GM21619 (cell line): Measurements from ENCODE around the gene KCNK7.

ENCODE experiments used
- ATAC-seq: cut with Tn5 transposase; IDR thresholded peaks from one replicate; pipeline ENCODE4 v1.9.1; 2021; ENCODE audit not compliant: unreplicated experiment

Gene KCNK7

DNA sequence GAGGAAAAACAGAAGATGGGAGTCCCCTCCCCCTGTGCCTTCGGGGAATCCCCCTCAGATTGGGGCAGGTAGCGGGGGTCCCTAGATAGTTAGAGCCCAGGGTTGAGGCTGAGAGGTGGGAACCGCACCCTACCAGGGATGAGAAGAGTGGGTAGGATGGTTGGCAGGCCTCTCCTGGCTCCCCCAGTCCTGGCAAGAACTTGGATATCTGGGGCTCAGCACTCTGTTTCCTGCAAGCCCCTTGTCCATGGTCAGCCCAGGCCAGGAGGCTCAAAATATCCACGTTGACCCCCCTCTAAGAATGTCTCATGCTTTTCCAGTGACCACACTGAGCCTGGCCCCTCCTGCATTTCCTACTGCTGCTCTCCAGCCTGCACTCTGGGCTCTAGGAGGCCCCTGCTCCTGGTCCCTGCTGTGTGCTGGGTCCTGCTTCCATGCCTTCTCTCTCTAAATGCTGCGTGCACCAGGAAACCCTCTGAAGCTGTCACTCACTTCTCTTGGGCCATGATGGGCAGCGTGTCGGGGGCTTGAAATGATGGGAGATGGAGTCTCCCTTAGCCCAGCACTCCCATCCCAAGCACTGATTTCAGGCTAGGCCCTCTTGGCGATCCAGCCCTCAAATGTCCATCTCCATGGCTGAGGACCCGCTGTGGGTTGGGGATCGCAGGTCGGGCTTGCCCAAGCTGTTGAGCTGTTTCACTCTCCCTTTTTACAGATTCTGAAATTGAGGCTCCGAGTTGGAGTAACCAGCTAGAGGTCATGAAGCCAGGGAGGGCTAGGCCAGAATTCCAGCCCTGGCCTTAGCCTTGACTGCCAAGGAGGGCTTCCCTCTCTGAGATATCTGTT lies 16.4 kb upstream of the KCNK7 start:
- no peak for ATAC-seq

DNA sequence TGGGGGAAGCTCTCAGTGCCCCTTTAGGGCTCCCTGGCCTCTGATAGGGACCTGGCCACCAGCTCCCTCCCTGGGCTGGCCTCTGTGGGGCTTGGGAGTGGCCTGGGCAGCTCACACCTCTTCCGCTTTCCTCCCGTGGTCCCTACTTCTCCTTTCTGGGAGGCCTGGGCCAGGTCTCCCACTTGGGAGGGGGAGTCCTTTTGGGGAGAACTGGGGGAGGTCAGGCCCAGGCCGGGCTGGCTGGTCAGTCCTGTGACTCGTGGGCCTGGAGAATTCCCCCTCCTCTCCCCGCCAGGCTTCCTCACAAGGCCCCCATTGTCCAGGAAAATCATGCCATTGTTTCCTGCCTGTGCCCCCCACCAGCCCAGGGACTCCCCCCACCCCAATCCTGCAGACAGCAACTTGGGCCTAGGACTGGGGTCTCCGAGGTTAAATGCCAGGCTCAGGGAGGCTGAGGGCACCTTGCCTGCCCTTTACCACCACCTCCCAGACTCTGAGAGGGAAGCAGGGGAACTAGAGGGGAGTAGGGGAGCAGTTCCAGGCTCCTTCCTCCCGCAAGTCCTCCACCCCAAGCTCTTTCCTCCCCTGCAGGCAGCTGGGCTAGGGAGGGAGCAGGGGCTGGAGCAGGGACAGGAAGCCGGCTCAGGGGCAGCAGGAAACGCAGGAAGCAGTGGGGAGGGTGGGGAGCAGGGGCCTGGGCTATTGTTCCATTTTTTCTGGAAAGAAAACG lies 15.6 kb upstream of the KCNK7 start:
- no peak for ATAC-seq

DNA sequence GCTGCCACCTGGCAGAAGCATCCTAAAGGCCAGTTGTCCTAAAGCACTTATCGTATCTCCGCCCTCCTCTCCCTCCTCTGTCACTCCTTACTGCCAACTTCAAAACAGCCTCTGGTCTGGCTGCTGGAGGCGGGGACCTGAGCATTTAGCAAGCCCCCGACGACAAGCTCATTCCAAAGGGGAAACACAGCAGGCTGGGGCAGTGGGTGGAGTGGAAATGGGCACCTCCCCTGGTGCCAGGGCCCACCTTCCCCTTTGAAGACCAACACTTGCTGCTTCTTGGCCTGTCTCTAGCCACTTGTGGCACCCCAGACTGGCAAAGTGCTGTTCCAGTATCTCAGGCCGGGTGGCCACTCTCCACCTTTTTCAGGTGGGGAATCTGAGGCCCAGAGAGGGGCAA lies 14.8 kb upstream of the KCNK7 start:
- no peak for ATAC-seq

DNA sequence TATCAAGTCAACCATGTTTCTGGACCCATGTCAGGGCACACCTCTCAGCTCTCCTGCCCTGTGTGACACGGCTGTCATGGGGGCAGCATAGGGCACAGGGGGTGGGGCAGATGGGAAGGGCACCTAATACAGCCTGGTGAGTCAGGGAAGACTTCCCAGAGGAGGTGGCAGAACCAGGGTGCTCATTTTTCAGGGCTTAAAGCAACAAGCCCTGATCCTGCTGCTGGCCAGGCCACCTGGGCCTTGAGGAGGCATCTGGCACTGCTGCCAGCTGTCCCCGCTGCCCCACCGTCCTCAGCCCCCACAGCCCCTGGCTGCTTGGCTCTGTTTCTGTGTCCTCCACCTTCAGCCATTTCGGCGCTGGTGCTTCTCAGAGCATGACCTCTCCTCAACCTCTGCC lies 14.1 kb upstream of the KCNK7 start:
- ATAC-seq: no peak

DNA sequence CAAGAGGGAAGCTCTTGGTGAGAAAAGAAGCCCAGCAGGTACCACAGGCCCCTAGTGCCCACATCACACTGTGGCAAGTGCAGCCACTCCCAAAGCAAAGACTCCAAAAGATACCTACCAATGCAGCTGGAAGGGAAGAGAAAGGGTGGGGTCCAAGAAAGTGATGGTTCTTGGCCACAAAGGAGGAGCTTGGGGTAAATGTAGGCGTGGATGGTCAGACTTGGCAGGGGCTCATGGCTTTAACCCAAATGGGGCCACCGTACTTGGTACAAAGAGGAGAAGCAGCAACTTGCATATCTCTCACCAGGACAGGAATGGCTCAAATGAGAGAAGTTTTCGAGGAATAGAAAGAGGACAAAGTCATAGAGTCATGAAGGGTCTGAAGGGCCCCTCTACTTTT lies 13.6 kb upstream of the KCNK7 start:
- ATAC-seq: no peak

DNA sequence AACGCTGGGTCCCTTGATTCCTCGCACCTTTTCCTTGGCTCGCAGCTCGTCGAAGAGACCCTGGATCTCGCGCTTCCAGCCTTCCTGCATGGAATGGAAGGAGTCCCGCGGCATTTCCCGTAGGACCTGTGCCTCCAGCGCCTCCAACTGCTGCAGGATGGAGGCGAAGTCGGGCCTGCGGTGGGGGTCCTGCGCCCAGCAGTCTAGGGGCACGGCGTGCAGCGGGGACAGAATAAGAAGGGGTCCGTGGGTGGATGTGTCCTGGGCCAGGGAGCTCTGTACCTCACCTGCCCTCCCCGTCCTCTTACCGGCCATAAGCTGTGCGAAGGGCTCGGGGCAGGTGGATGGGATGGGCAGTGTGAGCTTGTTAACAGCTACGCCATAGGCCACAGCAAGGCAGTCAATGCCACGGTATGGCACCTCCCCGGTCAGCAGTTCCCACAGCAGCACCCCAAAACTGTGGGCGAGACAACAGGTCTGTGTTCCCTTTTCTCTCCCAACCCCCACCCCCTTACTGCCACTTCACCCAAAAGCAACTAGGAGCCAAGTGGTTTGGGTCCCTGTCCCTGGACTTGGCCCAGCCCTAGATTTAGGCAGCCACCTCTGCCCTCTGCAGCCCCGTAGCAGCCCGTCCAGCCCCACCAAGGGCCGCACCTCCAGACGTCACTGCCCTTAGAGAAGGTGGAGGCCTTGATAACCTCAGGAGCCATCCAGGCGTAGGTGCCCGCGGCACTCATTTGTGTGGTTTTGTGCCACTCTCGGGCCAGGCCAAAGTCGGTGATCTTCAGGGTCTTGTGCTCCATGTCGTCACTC lies 12.2 kb upstream of the KCNK7 start:
- ATAC-seq: no peak

DNA sequence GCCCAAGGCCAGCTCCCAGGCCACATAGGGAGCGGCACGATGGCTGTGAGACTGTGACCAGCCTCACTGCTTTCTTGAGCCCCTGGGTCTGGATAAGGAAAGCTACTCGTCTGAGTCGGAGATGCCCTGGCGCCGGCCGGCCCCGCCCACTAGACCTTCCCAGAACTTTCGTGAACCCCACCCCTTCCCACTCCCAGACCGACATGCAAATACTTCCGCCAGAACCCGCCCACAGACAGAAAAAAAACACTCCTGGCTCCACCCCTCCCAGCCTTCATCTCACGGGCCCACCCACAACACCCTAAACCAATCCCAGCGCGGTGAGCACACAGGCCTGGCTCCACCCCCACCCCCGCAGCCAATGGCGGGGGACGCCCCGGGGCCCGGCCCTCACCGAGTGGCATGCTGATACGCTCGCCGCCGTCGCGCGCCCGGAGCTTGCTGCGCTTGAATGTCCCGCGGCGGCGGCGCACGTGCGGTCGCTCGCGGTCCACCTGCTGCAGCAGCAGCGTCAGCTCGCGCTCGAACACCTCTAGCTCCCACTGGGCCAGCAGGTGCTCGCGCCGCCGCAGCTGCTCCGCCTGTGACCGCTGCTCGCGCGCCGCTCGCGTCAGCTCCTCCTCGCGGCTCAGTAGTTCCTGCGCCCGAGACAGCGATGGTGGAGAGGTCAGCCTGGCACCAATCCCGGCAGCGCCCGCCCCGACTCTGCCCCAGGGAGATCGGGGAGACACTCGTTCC lies 11.4 kb upstream of the KCNK7 start:
- ATAC-seq: no peak

DNA sequence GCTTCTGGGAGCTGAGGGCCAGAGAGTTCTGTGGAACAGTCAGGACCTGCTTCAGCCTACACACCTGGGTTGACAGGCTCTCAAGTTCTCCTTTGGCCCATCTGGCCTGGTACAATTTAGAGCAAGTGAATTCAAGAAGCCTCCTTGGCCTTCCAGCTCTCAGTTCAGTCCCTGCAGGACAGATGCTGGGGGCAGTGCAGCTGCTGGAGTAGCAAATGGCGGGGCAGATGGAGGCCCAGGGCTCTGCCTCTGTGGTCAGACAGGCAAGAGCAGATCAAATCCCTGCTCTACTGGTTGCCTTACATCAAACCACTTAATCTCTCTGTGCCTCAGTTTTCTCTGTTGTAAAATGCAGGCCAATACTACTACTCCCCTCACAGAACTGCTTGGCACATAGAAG lies 8.7 kb upstream of the KCNK7 start:
- no peak for ATAC-seq

DNA sequence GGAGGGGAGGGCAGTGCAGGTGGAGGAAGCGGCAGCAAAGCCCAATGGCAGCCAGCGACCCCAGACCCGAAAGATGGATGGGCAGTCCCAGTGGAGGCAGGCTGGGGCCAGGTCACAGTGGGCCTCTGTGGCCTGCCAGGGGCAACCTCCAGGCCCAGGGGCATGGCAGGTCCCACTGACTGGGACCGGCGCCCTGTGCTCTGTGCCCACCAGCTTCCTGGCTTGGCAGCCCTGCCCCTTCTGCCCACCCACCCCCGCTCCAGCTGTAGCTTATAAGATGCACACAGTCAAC lies 4.3 kb upstream of the KCNK7 start:
- ATAC-seq: no peak

DNA sequence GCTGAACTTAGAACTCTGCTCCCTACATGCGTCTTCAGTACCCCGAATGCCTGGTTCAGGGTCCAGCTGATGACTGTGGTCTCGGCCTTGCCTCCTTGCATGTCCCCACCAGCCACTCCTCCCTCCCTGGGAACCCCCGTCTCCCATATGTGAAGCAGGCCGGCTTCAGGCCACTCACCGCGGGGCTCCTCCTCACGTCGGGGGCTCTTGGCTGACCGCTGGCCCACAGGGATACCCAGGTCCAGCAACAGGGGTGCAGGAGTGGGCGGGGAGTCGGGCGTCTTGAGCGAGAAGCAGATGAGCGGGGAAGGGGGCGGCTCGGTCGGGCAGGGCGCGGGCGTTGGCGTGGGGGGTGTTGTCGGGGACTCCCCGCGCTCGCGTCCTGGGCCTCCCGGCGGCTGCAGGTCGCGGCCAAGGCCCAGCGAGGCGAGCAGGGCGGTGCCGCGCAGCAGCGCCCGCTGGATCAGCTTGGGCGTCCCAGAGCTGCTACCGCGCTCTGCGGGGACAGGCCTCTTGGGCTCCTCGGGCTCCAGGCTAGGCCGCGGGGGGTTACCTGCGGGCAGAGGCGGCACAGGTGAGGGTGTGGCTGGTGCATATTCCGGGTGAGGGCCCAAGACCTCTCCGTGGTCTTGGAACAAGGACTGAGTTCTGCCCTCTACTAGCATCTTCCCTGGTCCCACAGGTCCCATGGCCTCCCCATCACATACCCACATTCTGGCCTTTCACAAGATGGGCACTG lies 3.8 kb upstream of the KCNK7 start:
- no peak for ATAC-seq

DNA sequence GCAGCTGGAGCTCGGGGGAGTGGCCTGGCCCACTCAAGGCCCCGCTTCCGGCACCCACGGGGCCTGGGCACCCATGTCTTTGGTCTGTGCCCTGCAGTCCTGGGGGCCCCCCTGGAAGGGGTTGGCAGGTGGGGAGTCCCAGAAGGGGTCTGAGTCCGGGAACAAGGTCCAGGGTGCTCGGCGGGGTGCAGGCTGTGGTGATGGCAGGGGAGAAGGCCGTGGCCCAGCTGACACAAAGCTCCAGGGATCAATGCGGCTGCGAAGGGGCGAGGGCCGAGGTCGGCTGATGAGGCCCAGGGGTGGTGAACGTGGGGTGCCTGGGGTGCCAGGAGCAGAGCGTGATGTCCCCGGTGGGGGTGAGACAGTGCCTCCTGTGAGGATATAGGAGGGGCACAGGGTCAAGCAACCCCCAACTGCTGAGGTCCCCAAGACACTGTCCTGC lies 2.7 kb upstream of the KCNK7 start:
- no peak for ATAC-seq

DNA sequence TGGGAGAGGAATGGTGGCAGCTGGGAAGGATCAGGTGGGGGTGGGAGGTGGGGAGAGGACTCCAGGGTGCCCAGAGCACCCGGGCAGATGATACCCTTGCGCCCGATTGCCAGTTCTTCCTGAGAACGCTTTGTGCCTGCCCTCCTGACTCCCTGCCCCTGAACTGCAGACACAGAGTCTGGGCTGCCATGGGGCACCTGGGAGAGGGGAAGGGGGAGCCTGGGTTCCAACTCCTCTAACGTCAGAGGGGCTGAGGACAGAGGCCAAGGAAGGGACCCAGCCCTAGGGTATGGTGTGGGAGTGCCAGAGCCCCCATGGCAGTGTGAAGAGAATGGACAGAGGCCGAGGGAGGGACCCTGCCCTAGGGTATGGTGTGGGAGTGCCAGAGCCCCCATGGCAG lies 920 bp upstream of the KCNK7 start:
- no peak for ATAC-seq

DNA sequence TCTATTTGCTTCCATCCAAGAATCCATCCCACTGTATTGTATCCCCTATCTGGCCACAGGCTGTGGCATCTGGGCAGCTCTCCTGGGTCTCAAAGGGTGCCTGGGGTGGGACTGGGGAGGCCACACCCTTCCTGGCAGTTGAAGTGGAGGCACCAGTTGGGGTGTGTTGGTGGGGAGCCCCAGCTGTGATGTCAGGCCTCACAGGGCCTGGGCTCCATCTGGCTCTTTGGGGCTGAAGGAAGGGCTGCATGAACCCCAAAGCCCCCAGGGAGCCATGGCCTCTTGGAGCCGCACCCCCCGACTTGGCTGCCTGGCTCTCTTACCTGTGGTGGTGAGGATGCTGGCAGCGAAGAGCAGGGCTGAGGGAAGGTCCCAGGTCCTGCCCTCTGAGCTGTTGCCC lies 469 bp downstream of the KCNK7 start:
- ATAC-seq: no peak

DNA sequence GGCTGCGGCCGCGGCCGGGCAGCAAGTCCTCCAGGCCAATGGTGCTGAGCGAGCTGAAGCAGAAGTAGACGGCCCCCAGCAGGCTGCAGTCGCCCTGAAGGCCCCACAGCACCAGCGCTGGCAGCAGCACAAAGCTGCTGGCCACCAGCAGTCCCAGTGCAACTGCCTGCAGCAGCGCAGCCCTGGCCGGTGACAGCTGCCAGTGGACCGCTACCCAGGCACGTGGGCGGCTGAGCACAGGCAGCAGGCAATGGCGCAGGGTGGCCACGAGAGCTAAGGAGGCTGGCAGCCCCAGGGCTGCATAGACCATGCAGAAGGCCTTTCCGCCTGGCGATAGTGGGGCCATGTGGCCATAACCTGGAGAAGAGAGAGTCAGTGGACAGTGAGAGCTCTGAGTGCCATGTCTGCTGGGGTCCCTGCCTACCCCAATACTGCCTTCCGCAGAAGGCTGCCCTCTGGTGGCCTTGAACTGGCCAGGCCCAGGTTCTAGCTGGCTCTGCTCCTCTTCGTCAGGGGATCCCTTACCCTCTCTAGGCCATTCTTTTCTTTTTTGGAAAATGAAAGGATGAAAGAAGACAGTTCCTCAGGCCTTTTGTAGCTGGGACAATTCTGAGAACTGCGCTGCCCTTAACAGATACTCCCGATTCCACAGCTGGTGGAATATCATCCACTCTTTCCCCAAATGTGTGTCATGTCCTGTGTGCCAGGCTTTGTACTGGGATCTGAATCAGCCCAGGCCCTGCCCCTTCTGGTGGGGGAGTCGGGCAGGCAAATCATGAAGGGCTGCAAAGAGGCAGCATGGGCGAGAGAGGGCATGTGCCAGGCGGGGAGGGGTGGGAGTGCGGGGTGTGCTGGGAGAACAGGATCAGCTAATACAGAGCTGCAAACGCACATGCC lies 1.8 kb downstream of the KCNK7 start:
- ATAC-seq: no peak

DNA sequence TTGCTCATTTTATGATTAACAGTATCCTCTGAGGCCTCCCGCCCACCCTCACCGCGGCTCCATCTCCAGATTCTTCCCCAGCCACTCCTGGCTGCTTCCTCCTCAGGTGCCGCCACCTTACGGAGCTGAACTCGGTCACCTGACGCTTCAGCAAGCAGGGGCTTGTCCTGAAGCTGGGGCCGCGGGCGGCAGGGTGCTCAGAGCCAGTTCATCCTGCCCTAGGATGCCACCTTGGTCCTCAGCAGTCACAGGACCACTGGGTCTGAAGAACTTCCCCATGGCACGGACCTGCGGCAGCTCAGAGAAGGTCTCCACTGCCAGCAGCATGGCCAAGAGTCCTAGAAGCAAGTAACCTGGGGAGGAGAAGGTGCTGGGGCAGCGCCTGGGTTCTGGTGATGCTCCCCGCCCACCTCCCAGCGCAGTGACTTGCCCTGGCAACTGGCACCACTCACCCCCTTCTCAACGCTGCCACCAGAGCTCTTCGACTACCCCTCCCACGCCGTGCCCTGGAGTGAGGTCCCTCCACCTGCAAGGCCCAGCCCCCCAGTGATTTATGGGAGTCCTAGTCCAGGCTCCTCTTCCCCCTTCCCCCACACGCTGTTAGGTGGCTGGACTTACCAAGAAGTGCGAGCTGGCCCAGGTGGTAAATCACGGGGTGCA lies 2.6 kb downstream of the KCNK7 start:
- ATAC-seq: no peak

DNA sequence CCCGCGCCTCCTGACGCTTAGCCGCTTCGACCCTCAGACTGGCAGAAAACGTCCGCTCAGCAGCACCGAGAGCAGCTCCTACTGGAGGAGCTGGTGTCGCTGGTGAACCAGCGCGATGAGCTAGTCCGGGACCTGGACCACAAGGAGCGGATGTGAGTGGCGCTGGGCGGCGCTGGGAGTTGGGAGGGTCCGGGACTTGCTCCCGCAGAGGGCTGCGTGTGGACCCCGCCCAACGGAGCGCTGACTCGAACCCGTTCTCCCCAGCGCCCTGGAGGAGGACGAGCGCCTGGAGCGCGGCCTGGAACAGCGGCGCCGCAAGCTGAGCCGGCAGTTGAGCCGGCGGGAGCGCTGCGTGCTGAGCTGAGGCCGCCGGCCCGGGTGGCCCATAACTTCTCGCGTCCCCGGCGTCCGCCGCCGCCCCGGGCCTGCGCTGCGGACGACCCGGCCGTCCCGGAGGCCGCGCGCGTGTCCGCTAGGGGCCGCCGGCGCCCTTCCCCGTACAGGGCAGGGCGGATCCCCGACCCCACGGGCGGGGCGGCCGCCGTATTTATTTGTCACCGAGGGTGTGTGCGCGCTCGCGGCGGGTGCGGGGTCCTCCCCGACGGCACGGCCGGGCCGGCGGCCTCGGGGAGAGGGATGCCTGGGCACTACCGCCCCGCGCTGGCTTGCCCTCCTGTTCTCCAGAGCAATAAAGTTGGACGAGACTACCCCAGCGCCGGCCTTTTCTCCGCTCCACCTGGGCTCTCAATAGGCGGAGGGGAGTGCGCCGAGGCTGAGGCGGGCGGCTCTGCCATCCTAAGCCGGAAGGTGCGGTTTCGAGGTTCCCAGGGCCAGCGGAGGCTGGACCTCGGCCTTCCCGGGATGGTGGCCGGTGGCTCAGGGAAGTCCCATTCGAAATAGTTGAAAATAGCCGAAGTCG lies 3.4 kb downstream of the KCNK7 start:
- no peak for ATAC-seq

DNA sequence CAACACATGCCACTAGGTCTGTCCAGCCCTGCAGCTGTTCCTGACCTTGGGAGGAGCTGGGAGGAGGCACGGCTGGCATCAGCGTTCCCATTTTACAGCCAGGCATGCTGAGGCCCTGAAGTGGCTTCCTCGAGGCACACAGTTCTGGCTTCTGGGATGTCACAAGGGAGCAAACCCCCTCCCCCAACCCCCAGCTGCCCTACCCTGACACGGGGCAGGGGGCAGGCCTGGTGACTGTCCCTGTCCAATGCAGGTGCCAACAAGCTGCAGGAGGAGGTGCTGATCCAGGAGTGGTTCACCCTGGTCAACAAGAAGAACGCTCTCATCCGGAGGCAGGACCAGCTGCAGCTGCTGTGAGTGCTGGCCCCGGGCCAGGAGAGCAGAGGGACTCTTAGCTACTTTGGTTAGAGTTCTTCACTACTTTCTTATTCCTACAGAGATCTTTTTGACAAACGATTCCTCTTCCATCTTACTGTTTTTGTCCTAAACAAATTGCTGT lies 5.3 kb downstream of the KCNK7 start:
- no peak for ATAC-seq
